WTC11 (cell line): ENCODE results near the gene MCCC1. TPM values are rescaled to one million over a fixed set of nuclear protein-coding genes. Genes with fewer than 3 reads are reported as not detected.
A peak's percentile ranks its signal among the peaks of the same experiment; 100 is the strongest.
"Not testable (repeated sequence)": the region's sequence is repeated elsewhere in the genome, so short reads cannot be mapped to it uniquely, and the experiment has no call there.

ENCODE experiments used
- ATAC-seq: fragments of 200-7000 bp; cut with Tn5 transposase; 2 replicates; pipeline ENCODE4 v1.10.0; 2021; ENCODE audit warnings: mild to moderate bottlenecking, moderate library complexity
- CTCF ChIA-PET: fragments of 300-600 bp; sonication (Branson Sonifier 250); formaldehyde crosslinking; loops from one replicate; lab custom pipeline; 2021; ENCODE audit warnings: antibody characterized with exemption; lab: Charles Lee
- POLR2A ChIA-PET: fragments of 350-600 bp; sonication (Branson Sonifier 250); formaldehyde crosslinking; loops from one replicate; lab custom pipeline; 2021; ENCODE audit warnings: antibody characterized with exemption; lab: Charles Lee
- DNase-seq: peaks from one replicate; pipeline ENCODE4 v3.0.0; 2021; ENCODE audit warnings: low spot score
- H3K27ac Mint-ChIP-seq: 2 replicates; pipeline ENCODE4 v1.8.0; 2021; ENCODE audit warnings: mixed read lengths
- H3K27me3 Mint-ChIP-seq: 2 replicates; pipeline ENCODE4 v1.8.0; 2021; ENCODE audit warnings: low read depth, mild to moderate bottlenecking, moderate library complexity, mixed read lengths
- H3K36me3 Mint-ChIP-seq: 2 replicates; pipeline ENCODE4 v1.8.0; 2021; ENCODE audit warnings: mixed read lengths
- H3K4me1 Mint-ChIP-seq: 2 replicates; pipeline ENCODE4 v1.8.0; 2022; ENCODE audit warnings: mixed read lengths
- H3K4me3 Mint-ChIP-seq: 2 replicates; pipeline ENCODE4 v1.8.0; 2021; ENCODE audit warnings: mild to moderate bottlenecking, moderate library complexity, mixed read lengths
- H3K9me3 Mint-ChIP-seq: 2 replicates; pipeline ENCODE4 v1.8.0; 2021; ENCODE audit warnings: mixed read lengths
- ELF4 ChIP-seq: sonication (generic); formaldehyde crosslinking; IDR thresholded peaks from 2 replicates; pipeline ENCODE4 v1.8.1; 2022; ENCODE audit warnings: low read depth, mild to moderate bottlenecking, moderate library complexity, missing genetic modification reagents
- ETV6 ChIP-seq: sonication (generic); formaldehyde crosslinking; IDR thresholded peaks from 2 replicates; pipeline ENCODE4 v1.8.1; 2022; ENCODE audit warnings: mild to moderate bottlenecking, missing genetic modification reagents
- NR2C2 ChIP-seq: sonication (generic); formaldehyde crosslinking; IDR thresholded peaks from 2 replicates; pipeline ENCODE4 v1.8.0; 2022; ENCODE audit warnings: mild to moderate bottlenecking, missing genetic modification reagents
- OVOL2 ChIP-seq: fragments of 250-450 bp; sonication (Bioruptor Pico); IDR thresholded peaks from 2 replicates; pipeline ENCODE4 v1.9.0; 2021; ENCODE audit warnings: mild to moderate bottlenecking, borderline replicate concordance
- RORB ChIP-seq: fragments of 250-450 bp; sonication (Bioruptor Pico); IDR thresholded peaks from 2 replicates; pipeline ENCODE4 v1.9.0; 2021; ENCODE audit warnings: mild to moderate bottlenecking
- TP53 ChIP-seq: sonication (generic); formaldehyde crosslinking; IDR thresholded peaks from 2 replicates; pipeline ENCODE4 v1.8.1; 2023; ENCODE audit warnings: mild to moderate bottlenecking, missing genetic modification reagents
- ZNF416 ChIP-seq: fragments of 250-450 bp; sonication (Bioruptor Pico); IDR thresholded peaks from 2 replicates; pipeline ENCODE4 v1.9.0; 2021; ENCODE audit warnings: mild to moderate bottlenecking, inconsistent platforms
- total RNA-seq: library from RNA; stranded (reverse); gene quantifications from 3 replicates; pipeline ENCODE4 v1.2.3, GENCODE V29; 2021
- TF ChIP-seq, protein P1 (sequence below): sonication (generic); formaldehyde crosslinking; IDR thresholded peaks from 2 replicates; pipeline ENCODE4 v1.8.1; 2022; ENCODE audit warnings: low read depth, mild to moderate bottlenecking, moderate library complexity, missing genetic modification reagents, borderline replicate concordance
- TF ChIP-seq, protein P2 (sequence below): fragments of 250-450 bp; sonication (Bioruptor Pico); IDR thresholded peaks from 2 replicates; pipeline ENCODE4 v1.9.0; 2021; ENCODE audit warnings: mild to moderate bottlenecking
- TF ChIP-seq, protein P3 (sequence below): sonication (generic); formaldehyde crosslinking; IDR thresholded peaks from 2 replicates; pipeline ENCODE4 v1.8.1; 2023; ENCODE audit warnings: mild to moderate bottlenecking, missing genetic modification reagents
- TF ChIP-seq, protein P4 (sequence below): fragments of 200-600 bp; IDR thresholded peaks from 2 replicates; pipeline ENCODE4 v1.8.0; 2022; ENCODE audit warnings: antibody characterized with exemption
- TF ChIP-seq, protein P5 (sequence below): sonication (generic); formaldehyde crosslinking; IDR thresholded peaks from 2 replicates; pipeline ENCODE4 v1.8.1; 2023; ENCODE audit warnings: mild to moderate bottlenecking, missing genetic modification reagents, borderline replicate concordance
- TF ChIP-seq, protein P6 (sequence below): sonication (generic); formaldehyde crosslinking; IDR thresholded peaks from 2 replicates; pipeline ENCODE4 v1.8.0; 2022; ENCODE audit warnings: mild to moderate bottlenecking, missing genetic modification reagents
- TF ChIP-seq, protein P7 (sequence below): sonication (generic); formaldehyde crosslinking; IDR thresholded peaks from 2 replicates; pipeline ENCODE4 v1.8.1; 2022; ENCODE audit warnings: low read depth, missing genetic modification reagents, borderline replicate concordance
- TF ChIP-seq, protein P8 (sequence below): fragments of 250-450 bp; sonication (Bioruptor Pico); IDR thresholded peaks from 2 replicates; pipeline ENCODE4 v1.9.0; 2021; ENCODE audit warnings: mild to moderate bottlenecking

The MCCC1 gene
- total RNA-seq, 1 experiment from 2014 or later: 19.5 TPM

DNA sequence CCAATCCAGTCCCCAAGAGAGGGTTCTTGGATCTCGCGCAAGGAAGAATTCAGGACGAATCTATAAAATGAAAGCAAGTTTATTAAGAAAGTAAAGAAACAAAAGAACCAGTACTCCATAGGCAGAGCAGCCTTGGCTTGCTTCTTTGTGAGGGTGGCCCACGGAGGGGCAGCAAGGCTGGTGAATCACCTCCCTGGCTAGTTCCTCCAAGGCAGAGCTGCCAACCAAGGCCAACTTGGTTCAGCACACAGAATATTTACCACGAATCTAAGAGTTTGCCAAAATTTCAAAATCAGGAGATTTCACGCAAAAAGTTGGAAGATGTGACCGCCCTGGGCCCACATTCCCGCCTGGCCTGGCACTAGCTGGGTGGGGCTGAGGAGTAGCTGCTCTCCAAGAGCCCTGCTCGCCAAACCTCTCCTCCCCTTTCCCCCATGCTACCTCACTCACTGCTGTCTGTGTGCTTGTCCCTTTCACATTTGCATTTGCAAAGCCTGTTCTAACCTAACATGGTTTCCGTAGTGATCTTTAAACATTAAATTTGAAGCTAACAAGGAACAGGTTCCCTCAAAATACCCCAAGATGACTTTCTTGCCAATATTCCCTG is 92.8 kb downstream of the MCCC1 start:
- TF ChIP-seq, protein P1, sequence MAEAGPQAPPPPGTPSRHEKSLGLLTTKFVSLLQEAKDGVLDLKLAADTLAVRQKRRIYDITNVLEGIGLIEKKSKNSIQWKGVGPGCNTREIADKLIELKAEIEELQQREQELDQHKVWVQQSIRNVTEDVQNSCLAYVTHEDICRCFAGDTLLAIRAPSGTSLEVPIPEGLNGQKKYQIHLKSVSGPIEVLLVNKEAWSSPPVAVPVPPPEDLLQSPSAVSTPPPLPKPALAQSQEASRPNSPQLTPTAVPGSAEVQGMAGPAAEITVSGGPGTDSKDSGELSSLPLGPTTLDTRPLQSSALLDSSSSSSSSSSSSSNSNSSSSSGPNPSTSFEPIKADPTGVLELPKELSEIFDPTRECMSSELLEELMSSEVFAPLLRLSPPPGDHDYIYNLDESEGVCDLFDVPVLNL: no peak
- no peak for TF ChIP-seq OVOL2
- TF ChIP-seq, protein P2, sequence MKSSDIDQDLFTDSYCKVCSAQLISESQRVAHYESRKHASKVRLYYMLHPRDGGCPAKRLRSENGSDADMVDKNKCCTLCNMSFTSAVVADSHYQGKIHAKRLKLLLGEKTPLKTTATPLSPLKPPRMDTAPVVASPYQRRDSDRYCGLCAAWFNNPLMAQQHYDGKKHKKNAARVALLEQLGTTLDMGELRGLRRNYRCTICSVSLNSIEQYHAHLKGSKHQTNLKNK: no peak
- TF ChIP-seq, protein P3, sequence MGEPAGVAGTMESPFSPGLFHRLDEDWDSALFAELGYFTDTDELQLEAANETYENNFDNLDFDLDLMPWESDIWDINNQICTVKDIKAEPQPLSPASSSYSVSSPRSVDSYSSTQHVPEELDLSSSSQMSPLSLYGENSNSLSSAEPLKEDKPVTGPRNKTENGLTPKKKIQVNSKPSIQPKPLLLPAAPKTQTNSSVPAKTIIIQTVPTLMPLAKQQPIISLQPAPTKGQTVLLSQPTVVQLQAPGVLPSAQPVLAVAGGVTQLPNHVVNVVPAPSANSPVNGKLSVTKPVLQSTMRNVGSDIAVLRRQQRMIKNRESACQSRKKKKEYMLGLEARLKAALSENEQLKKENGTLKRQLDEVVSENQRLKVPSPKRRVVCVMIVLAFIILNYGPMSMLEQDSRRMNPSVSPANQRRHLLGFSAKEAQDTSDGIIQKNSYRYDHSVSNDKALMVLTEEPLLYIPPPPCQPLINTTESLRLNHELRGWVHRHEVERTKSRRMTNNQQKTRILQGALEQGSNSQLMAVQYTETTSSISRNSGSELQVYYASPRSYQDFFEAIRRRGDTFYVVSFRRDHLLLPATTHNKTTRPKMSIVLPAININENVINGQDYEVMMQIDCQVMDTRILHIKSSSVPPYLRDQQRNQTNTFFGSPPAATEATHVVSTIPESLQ (CRISPR knock-in tag): no peak
- TF ChIP-seq, all 79 proteins: peak for 0
- H3K27me3 Mint-ChIP-seq: no peaks in the 10 kb centered on the region; the same call in 1 of the 2 replicates

DNA sequence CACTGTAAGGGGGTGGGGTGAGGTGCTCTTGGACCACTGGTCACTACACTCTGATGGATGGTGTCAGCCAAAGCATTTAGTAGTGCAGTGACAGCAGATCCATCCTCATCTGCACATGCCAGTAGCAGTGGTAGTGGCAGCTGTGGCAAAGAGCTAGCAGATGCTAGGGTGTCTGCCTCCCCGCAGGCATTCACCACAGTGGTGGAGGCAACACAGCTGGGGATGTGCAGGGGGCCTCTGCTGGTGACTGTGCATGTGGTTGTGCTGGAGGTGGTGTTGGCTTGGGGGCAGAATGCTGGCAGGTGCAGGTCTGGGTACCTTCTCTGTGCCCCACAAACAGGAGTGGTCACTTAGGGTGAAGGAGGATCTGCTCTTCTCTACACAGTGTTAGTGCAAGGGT is 99.5 kb downstream of the MCCC1 start:
- CTCF ChIA-PET: no interaction called here
- no peaks in the 10 kb centered on the region for H3K36me3 Mint-ChIP-seq
- H3K27me3 Mint-ChIP-seq: no peaks in the 10 kb centered on the region; the same call in 1 of the 2 replicates
- no peak for ATAC-seq
- no peak overlapping the region for H3K27ac Mint-ChIP-seq
- H3K4me3 Mint-ChIP-seq: no peak overlapping the region
- POLR2A ChIA-PET: no interaction called here
- TF ChIP-seq, protein P4, sequence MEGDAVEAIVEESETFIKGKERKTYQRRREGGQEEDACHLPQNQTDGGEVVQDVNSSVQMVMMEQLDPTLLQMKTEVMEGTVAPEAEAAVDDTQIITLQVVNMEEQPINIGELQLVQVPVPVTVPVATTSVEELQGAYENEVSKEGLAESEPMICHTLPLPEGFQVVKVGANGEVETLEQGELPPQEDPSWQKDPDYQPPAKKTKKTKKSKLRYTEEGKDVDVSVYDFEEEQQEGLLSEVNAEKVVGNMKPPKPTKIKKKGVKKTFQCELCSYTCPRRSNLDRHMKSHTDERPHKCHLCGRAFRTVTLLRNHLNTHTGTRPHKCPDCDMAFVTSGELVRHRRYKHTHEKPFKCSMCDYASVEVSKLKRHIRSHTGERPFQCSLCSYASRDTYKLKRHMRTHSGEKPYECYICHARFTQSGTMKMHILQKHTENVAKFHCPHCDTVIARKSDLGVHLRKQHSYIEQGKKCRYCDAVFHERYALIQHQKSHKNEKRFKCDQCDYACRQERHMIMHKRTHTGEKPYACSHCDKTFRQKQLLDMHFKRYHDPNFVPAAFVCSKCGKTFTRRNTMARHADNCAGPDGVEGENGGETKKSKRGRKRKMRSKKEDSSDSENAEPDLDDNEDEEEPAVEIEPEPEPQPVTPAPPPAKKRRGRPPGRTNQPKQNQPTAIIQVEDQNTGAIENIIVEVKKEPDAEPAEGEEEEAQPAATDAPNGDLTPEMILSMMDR: no peak
- TF ChIP-seq, protein P5, sequence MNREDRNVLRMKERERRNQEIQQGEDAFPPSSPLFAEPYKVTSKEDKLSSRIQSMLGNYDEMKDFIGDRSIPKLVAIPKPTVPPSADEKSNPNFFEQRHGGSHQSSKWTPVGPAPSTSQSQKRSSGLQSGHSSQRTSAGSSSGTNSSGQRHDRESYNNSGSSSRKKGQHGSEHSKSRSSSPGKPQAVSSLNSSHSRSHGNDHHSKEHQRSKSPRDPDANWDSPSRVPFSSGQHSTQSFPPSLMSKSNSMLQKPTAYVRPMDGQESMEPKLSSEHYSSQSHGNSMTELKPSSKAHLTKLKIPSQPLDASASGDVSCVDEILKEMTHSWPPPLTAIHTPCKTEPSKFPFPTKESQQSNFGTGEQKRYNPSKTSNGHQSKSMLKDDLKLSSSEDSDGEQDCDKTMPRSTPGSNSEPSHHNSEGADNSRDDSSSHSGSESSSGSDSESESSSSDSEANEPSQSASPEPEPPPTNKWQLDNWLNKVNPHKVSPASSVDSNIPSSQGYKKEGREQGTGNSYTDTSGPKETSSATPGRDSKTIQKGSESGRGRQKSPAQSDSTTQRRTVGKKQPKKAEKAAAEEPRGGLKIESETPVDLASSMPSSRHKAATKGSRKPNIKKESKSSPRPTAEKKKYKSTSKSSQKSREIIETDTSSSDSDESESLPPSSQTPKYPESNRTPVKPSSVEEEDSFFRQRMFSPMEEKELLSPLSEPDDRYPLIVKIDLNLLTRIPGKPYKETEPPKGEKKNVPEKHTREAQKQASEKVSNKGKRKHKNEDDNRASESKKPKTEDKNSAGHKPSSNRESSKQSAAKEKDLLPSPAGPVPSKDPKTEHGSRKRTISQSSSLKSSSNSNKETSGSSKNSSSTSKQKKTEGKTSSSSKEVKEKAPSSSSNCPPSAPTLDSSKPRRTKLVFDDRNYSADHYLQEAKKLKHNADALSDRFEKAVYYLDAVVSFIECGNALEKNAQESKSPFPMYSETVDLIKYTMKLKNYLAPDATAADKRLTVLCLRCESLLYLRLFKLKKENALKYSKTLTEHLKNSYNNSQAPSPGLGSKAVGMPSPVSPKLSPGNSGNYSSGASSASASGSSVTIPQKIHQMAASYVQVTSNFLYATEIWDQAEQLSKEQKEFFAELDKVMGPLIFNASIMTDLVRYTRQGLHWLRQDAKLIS (CRISPR knock-in tag): no peak
- TF ChIP-seq ELF4 (no peak), ETV6 (CRISPR knock-in tag) (no peak), ZNF416 (CRISPR knock-in tag) (no peak), NR2C2 (CRISPR knock-in tag) (no peak), RORB (no peak), TP53 (CRISPR knock-in tag) (no peak)
- TF ChIP-seq, protein P6, sequence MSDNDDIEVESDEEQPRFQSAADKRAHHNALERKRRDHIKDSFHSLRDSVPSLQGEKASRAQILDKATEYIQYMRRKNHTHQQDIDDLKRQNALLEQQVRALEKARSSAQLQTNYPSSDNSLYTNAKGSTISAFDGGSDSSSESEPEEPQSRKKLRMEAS (CRISPR knock-in tag): no peak
- TF ChIP-seq, protein P7, sequence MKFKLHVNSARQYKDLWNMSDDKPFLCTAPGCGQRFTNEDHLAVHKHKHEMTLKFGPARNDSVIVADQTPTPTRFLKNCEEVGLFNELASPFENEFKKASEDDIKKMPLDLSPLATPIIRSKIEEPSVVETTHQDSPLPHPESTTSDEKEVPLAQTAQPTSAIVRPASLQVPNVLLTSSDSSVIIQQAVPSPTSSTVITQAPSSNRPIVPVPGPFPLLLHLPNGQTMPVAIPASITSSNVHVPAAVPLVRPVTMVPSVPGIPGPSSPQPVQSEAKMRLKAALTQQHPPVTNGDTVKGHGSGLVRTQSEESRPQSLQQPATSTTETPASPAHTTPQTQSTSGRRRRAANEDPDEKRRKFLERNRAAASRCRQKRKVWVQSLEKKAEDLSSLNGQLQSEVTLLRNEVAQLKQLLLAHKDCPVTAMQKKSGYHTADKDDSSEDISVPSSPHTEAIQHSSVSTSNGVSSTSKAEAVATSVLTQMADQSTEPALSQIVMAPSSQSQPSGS (CRISPR knock-in tag): no peak
- TF ChIP-seq, protein P8, sequence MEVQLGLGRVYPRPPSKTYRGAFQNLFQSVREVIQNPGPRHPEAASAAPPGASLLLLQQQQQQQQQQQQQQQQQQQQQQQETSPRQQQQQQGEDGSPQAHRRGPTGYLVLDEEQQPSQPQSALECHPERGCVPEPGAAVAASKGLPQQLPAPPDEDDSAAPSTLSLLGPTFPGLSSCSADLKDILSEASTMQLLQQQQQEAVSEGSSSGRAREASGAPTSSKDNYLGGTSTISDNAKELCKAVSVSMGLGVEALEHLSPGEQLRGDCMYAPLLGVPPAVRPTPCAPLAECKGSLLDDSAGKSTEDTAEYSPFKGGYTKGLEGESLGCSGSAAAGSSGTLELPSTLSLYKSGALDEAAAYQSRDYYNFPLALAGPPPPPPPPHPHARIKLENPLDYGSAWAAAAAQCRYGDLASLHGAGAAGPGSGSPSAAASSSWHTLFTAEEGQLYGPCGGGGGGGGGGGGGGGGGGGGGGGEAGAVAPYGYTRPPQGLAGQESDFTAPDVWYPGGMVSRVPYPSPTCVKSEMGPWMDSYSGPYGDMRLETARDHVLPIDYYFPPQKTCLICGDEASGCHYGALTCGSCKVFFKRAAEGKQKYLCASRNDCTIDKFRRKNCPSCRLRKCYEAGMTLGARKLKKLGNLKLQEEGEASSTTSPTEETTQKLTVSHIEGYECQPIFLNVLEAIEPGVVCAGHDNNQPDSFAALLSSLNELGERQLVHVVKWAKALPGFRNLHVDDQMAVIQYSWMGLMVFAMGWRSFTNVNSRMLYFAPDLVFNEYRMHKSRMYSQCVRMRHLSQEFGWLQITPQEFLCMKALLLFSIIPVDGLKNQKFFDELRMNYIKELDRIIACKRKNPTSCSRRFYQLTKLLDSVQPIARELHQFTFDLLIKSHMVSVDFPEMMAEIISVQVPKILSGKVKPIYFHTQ (CRISPR knock-in tag): no peak
- no peaks in the 10 kb centered on the region; the same call in 1 of the 2 replicates for H3K4me1 Mint-ChIP-seq
- H3K9me3 Mint-ChIP-seq: no peaks in the 10 kb centered on the region
- no peak for DNase-seq

More for the DNA sequence above, 92.8 kb downstream of the MCCC1 start:
- ChIA-PET CTCF (interaction anchor here (0.9 kb wide), 1 partner anchor 102 kb away, joined by 3 read pairs; no protein-coding TSS in a partner anchor), POLR2A (no interaction called here)
- no peak for DNase-seq
- H3K27ac Mint-ChIP-seq: peak overlapping the region; percentile 24; the same call in 1 of the 2 replicates
- H3K4me3 Mint-ChIP-seq: no peak overlapping the region
- no peaks in the 10 kb centered on the region for H3K36me3 Mint-ChIP-seq
- peak; percentile 85 for ATAC-seq
- no peaks in the 10 kb centered on the region for H3K9me3 Mint-ChIP-seq
- H3K4me1 Mint-ChIP-seq: peaks cover 18% of the 10 kb centered on the region

DNA sequence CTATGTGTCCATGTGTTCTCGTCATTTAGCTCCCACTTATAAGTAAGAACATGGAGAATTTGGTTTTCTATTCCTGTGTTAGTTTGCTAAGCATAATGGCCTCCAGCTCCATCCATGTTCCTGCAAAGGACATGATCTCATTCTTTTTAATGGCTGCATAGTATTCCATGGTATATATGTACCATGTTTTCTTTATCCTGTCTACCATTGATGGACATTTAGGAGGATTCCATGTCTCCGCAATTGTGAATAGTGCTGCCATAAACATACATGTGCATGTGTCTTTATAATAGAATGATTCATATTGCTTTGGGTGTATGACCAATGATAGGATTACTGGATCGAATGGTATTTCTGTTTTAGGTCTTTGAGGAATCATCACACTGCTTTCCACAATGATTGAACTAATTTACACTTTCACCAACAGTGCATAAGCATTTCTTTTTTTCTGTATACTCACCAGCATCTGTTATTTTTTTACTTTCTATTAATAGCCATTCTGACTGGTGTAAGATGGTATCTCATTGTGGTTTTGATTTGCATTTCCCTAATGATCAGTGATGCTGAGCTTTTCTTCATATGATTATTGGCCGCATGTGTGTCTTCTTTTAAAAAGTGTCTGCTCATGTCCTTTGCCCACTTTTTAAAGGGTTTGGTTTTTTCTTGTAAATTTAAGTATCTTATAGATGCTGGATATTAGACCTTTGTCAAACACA is 105.7 kb downstream of the MCCC1 start:
- H3K4me1 Mint-ChIP-seq, CTCF ChIA-PET, H3K27ac Mint-ChIP-seq, H3K4me3 Mint-ChIP-seq, H3K27me3 Mint-ChIP-seq, ATAC-seq, H3K36me3 Mint-ChIP-seq, DNase-seq, POLR2A ChIA-PET: not testable (repeated sequence)
- H3K9me3 Mint-ChIP-seq: peaks cover 12% of the 10 kb centered on the region
